Measurements from ENCODE around the gene ANAPC4. TPM values are rescaled to one million over a fixed set of nuclear protein-coding genes. Genes with fewer than 3 reads are reported as not detected.

The ANAPC4 gene
- total and polyA plus RNA-seq, 2 of the 8 experiments (the other 6 are each of a cell fraction or from before 2014, with no cell fraction given): 8.7 to 31.6 TPM

DNA sequence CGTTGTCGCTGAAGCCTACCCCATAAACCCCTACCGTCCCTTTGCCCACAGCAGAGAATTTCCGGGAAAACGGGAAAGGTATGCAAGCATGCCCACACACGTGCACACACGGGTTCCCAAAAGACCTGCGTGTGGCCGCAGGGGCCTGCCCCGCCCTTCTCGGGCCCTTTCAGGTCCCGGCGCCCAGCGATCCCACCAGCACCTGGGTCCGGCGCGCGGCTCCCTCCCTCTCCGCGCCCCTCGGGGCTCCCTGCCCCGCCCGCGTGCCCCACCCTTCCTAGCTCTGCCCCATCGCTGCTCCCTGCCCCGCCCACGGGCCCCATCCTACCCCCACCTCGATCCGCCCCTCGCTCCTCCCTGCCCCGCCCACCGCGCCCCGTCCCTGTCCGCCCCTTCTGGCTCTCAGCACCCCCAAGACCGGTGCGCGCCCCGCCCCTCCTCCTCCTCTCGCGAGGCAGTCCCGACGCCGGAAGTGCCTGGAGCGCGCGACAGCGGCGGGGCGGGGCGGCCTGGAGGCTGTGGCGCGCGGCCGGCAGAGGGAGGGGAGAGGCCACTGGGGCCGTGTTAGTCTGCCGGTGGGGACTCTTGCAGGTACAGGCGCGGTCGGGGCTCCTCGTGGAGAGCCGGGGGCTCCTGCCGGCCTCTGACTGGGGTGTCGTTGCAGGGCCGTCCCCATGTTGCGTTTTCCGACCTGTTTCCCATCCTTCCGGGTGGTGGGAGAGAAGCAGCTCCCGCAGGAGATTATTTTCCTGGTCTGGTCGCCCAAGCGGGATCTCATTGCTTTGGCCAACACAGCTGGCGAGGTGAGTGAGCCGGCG lies at the start of gene ANAPC4 (continued):
- TF ChIP-seq EZH2 (IDR thresholded peaks at IDR 0.05; ENCODE audit: low read depth, low read length, severe bottlenecking) (no peak), TCF12 (IDR thresholded peaks at IDR 0.05; ENCODE audit: low read depth, low read length) (peak; percentile 11; the same call in 1 of the 2 replicates), BACH1 (IDR thresholded peaks at IDR 0.05; ENCODE audit: low read length) (no peak; the same call in 1 of the 2 replicates), KDM4A (IDR thresholded peaks at IDR 0.05; ENCODE audit: low read depth, low read length, severe bottlenecking) (peak; percentile 59), YY1 (IDR thresholded peaks at IDR 0.05; ENCODE audit: low read depth, low read length) (peak; percentile 11; the same call in 1 of the 2 replicates)
- TF ChIP-seq, protein P1, sequence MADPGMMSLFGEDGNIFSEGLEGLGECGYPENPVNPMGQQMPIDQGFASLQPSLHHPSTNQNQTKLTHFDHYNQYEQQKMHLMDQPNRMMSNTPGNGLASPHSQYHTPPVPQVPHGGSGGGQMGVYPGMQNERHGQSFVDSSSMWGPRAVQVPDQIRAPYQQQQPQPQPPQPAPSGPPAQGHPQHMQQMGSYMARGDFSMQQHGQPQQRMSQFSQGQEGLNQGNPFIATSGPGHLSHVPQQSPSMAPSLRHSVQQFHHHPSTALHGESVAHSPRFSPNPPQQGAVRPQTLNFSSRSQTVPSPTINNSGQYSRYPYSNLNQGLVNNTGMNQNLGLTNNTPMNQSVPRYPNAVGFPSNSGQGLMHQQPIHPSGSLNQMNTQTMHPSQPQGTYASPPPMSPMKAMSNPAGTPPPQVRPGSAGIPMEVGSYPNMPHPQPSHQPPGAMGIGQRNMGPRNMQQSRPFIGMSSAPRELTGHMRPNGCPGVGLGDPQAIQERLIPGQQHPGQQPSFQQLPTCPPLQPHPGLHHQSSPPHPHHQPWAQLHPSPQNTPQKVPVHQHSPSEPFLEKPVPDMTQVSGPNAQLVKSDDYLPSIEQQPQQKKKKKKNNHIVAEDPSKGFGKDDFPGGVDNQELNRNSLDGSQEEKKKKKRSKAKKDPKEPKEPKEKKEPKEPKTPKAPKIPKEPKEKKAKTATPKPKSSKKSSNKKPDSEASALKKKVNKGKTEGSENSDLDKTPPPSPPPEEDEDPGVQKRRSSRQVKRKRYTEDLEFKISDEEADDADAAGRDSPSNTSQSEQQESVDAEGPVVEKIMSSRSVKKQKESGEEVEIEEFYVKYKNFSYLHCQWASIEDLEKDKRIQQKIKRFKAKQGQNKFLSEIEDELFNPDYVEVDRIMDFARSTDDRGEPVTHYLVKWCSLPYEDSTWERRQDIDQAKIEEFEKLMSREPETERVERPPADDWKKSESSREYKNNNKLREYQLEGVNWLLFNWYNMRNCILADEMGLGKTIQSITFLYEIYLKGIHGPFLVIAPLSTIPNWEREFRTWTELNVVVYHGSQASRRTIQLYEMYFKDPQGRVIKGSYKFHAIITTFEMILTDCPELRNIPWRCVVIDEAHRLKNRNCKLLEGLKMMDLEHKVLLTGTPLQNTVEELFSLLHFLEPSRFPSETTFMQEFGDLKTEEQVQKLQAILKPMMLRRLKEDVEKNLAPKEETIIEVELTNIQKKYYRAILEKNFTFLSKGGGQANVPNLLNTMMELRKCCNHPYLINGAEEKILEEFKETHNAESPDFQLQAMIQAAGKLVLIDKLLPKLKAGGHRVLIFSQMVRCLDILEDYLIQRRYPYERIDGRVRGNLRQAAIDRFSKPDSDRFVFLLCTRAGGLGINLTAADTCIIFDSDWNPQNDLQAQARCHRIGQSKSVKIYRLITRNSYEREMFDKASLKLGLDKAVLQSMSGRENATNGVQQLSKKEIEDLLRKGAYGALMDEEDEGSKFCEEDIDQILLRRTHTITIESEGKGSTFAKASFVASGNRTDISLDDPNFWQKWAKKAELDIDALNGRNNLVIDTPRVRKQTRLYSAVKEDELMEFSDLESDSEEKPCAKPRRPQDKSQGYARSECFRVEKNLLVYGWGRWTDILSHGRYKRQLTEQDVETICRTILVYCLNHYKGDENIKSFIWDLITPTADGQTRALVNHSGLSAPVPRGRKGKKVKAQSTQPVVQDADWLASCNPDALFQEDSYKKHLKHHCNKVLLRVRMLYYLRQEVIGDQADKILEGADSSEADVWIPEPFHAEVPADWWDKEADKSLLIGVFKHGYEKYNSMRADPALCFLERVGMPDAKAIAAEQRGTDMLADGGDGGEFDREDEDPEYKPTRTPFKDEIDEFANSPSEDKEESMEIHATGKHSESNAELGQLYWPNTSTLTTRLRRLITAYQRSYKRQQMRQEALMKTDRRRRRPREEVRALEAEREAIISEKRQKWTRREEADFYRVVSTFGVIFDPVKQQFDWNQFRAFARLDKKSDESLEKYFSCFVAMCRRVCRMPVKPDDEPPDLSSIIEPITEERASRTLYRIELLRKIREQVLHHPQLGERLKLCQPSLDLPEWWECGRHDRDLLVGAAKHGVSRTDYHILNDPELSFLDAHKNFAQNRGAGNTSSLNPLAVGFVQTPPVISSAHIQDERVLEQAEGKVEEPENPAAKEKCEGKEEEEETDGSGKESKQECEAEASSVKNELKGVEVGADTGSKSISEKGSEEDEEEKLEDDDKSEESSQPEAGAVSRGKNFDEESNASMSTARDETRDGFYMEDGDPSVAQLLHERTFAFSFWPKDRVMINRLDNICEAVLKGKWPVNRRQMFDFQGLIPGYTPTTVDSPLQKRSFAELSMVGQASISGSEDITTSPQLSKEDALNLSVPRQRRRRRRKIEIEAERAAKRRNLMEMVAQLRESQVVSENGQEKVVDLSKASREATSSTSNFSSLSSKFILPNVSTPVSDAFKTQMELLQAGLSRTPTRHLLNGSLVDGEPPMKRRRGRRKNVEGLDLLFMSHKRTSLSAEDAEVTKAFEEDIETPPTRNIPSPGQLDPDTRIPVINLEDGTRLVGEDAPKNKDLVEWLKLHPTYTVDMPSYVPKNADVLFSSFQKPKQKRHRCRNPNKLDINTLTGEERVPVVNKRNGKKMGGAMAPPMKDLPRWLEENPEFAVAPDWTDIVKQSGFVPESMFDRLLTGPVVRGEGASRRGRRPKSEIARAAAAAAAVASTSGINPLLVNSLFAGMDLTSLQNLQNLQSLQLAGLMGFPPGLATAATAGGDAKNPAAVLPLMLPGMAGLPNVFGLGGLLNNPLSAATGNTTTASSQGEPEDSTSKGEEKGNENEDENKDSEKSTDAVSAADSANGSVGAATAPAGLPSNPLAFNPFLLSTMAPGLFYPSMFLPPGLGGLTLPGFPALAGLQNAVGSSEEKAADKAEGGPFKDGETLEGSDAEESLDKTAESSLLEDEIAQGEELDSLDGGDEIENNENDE (IDR thresholded peaks at IDR 0.05; ENCODE audit: insufficient replicate concordance, low read length): no peak

Measured in H1 (cell line).